HFFc6 (cell line): ENCODE measurements around the gene IQSEC2. TPM values are rescaled to one million over a fixed set of nuclear protein-coding genes. Genes with fewer than 3 reads are reported as not detected.

Experiments used
- DNase-seq: peaks from one replicate; pipeline ENCODE4 v3.0.0-alpha.2; 2018
- H3K27ac Mint-ChIP-seq: 2 replicates; pipeline ENCODE4 v1.8.0; 2020; ENCODE audit warnings: mild to moderate bottlenecking, mixed read lengths
- H3K27me3 Mint-ChIP-seq: 2 replicates; pipeline ENCODE4 v1.8.0; 2021; ENCODE audit warnings: mild to moderate bottlenecking, moderate library complexity, mixed read lengths; ENCODE audit not compliant: insufficient read depth
- H3K36me3 Mint-ChIP-seq: 2 replicates; pipeline ENCODE4 v1.8.0; 2021; ENCODE audit warnings: low read depth, mixed read lengths
- H3K4me1 Mint-ChIP-seq: 2 replicates; pipeline ENCODE4 v1.8.0; 2020; ENCODE audit warnings: low read depth, mixed read lengths
- H3K4me3 Mint-ChIP-seq: 2 replicates; pipeline ENCODE4 v1.8.0; 2020; ENCODE audit warnings: mild to moderate bottlenecking, moderate library complexity, mixed read lengths
- H3K9me3 Mint-ChIP-seq: 2 replicates; pipeline ENCODE4 v1.8.0; 2020; ENCODE audit warnings: mild to moderate bottlenecking, mixed read lengths
- total RNA-seq, 6 experiments: library from RNA; stranded (reverse); fragmentation: NEBNext Ultra II Directional; extraction: Animal tissue kit (Norgen Biotek cat#: 25700); gene quantifications; 2 replicates in 1 of 6; 3 replicates in 5 of 6; pipeline ENCODE4 v1.2.3, GENCODE V29; 2021
- TF ChIP-seq, protein P1 (sequence below): fragments of 200-600 bp; sonication (generic); IDR thresholded peaks from 2 replicates; pipeline ENCODE4 v1.5.0; 2021; ENCODE audit warnings: antibody characterized with exemption, mild to moderate bottlenecking

The IQSEC2 gene
- total RNA-seq, 6 experiments from 2014 or later: 16.4 to 22.8 (median 20.0) TPM

DNA sequence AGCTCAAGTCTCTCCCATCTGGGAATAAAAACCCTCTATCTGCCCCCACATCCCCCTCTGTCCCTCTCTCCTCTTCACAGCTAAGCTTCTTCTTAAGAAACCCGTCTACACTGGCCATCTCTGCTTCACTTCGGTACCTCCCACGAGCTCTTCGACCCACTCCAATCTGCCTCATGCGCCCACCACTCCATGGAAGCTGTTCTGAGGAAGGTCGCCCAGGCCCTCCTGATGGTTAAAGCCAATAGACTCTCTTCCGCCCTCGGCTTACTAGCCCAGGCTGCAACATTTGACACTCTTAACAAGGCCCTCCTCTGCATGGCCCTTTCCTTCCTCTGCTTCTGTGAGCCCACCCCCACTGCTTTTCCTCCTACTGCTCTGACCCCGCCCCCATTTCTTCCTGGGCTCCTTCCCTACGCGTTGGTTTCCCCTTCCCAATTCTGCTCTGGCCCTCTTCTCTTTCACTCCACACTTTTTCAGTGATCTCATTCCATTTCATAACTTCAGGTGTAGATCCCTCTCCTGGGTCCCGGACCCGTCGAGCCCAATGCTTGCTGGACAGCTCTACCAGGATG lies 11.8 kb downstream of the IQSEC2 start:
- Mint-ChIP-seq H3K36me3 (no peaks in the 10 kb centered on the region), H3K27ac (no peak overlapping the region), H3K4me3 (no peak overlapping the region), H3K4me1 (peaks cover 19% of the 10 kb centered on the region), H3K27me3 (no peaks in the 10 kb centered on the region), H3K9me3 (no peaks in the 10 kb centered on the region)
- TF ChIP-seq, protein P1, sequence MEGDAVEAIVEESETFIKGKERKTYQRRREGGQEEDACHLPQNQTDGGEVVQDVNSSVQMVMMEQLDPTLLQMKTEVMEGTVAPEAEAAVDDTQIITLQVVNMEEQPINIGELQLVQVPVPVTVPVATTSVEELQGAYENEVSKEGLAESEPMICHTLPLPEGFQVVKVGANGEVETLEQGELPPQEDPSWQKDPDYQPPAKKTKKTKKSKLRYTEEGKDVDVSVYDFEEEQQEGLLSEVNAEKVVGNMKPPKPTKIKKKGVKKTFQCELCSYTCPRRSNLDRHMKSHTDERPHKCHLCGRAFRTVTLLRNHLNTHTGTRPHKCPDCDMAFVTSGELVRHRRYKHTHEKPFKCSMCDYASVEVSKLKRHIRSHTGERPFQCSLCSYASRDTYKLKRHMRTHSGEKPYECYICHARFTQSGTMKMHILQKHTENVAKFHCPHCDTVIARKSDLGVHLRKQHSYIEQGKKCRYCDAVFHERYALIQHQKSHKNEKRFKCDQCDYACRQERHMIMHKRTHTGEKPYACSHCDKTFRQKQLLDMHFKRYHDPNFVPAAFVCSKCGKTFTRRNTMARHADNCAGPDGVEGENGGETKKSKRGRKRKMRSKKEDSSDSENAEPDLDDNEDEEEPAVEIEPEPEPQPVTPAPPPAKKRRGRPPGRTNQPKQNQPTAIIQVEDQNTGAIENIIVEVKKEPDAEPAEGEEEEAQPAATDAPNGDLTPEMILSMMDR: no peak
- no peak for DNase-seq

DNA sequence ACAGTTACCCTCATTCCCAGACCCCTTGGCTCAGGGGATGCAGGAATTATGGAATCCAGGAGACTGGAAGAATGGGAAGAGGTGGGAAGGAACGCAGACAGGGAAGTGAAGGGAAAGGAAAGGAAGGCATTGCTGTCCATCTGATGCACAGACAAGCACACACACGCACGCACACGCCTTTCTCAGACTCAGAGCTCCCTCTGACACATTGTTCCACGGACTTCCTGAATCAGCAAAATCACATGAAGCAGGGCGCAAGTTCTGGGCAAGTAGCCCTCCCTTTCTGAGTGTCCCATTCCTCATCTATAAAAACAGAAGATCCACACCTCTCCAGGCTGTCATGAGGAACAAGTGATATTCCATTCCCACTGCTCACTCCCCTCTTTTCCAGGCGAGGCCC lies 13.2 kb downstream of the IQSEC2 start:
- no peak for DNase-seq
- H3K36me3 Mint-ChIP-seq: no peaks in the 10 kb centered on the region
- peaks cover 33% of the 10 kb centered on the region for H3K4me1 Mint-ChIP-seq
- H3K27me3 Mint-ChIP-seq: no peaks in the 10 kb centered on the region
- TF ChIP-seq, protein P1: no peak
- H3K4me3 Mint-ChIP-seq: no peak overlapping the region
- H3K9me3 Mint-ChIP-seq: no peaks in the 10 kb centered on the region
- H3K27ac Mint-ChIP-seq: no peak overlapping the region

DNA sequence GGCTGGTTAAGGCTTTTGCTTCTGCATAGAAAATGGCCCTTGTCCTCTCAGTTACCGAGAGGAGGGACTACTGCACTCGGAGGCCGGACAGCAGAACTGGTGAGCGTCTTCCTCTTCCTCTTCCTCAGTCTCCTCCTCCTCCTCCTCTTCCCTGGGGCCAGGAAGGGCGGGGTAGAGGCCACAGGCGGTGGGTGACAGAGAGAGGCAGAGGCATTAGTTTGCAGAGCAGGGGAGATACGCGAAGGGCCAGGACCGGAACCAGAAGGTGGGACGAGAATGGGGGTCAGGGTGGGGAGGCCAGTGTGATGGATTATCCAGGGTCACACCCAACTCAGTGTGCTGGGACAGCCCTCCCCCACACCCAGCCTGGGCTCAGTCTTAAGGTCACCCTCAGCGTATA lies 14.5 kb downstream of the IQSEC2 start:
- no peak overlapping the region for H3K4me3 Mint-ChIP-seq
- no peaks in the 10 kb centered on the region for H3K9me3 Mint-ChIP-seq
- DNase-seq: no peak
- no peak overlapping the region for H3K27ac Mint-ChIP-seq
- H3K4me1 Mint-ChIP-seq: peaks cover 46% of the 10 kb centered on the region
- H3K27me3 Mint-ChIP-seq: peaks cover 2% of the 10 kb centered on the region; the same call in 1 of the 2 replicates
- no peaks in the 10 kb centered on the region for H3K36me3 Mint-ChIP-seq
- TF ChIP-seq, protein P1: no peak

DNA sequence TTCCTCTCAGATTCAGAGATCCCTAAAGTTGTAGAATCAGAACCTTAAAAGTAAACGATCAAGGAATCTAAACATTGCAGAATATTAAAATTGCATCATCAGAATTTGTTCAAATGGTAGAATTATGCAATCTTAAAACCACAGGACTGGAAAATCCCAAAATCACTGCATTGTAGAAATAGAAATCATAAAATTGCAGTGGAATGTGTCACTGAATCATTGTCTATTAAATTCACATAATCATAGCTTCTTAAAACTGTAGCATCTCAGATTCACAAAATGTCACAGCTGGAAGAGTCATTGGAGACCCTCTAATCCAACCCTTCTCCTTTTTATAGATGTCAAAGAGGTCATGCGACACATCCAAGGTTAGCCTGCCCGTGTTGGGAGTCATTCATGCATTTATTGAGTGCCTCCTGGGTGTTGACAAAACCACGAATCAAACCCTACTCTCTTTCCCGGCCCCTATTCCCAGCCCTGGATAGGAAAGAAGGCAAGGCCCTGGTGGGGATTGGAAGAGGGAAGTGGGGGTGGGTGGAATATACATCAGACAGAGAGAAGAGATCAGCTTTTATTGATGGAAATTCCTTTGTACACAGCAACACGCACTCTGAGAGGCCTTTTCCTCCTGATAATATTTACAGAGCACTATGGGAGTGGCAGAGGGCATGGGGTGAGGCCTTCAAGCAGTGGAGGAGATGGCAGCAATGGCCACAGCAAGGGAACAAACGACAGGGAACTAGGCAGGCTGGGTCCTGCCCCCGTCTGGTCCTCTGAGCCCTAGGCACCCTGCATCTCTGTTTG lies 15.4 kb downstream of the IQSEC2 start:
- Mint-ChIP-seq H3K4me1 (peaks cover 46% of the 10 kb centered on the region), H3K27me3 (peaks cover 2% of the 10 kb centered on the region; the same call in 1 of the 2 replicates), H3K27ac (peak overlapping the region; percentile 78), H3K36me3 (no peaks in the 10 kb centered on the region), H3K9me3 (no peaks in the 10 kb centered on the region), H3K4me3 (peak overlapping the region; percentile 31)
- TF ChIP-seq, protein P1: no peak
- DNase-seq: peak; percentile 51

DNA sequence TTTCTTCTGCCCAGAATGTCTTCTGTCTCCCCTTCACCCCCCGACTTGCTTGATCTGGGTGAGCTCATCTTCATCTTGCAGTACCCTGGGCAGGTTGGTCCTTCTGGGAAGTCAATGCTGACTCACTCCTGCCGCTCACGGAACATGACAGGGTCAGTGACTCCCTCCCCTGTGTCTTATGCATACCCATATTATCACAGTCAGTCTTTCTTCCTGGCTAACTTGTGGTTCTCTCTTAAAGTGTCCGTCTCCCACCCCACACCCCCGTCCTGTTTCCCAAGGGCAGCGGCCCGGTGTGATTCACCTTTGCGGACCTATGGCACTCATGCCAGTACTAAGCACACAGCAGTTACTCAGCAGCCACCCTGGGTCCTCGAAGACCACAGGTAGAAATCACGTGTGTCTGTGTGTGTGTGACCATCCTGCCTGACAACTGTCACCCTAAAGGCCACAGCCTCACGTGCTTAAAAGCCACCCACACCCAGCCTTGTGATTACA lies 17.7 kb downstream of the IQSEC2 start:
- TF ChIP-seq, protein P1: no peak
- Mint-ChIP-seq H3K4me3 (peak overlapping the region; percentile 48), H3K36me3 (no peaks in the 10 kb centered on the region), H3K27ac (peak overlapping the region; percentile 74), H3K4me1 (peaks cover 46% of the 10 kb centered on the region), H3K9me3 (no peaks in the 10 kb centered on the region), H3K27me3 (peaks cover 2% of the 10 kb centered on the region; the same call in 1 of the 2 replicates)
- DNase-seq: peak; percentile 81
